ENCODE results near the gene SLC24A3. TPM values are rescaled to one million over a fixed set of nuclear protein-coding genes. Genes with fewer than 3 reads are reported as not detected.

The SLC24A3 gene
- total RNA-seq, 2 experiments from 2014 or later = not detected

GRCh38 chr20:19756761-19757486 lies 544.5 kb downstream of the SLC24A3 start:
- no peak overlapping the region for H3K4me2 ChIP-seq (ENCODE audit: low read length)
- TF ChIP-seq, protein P1, sequence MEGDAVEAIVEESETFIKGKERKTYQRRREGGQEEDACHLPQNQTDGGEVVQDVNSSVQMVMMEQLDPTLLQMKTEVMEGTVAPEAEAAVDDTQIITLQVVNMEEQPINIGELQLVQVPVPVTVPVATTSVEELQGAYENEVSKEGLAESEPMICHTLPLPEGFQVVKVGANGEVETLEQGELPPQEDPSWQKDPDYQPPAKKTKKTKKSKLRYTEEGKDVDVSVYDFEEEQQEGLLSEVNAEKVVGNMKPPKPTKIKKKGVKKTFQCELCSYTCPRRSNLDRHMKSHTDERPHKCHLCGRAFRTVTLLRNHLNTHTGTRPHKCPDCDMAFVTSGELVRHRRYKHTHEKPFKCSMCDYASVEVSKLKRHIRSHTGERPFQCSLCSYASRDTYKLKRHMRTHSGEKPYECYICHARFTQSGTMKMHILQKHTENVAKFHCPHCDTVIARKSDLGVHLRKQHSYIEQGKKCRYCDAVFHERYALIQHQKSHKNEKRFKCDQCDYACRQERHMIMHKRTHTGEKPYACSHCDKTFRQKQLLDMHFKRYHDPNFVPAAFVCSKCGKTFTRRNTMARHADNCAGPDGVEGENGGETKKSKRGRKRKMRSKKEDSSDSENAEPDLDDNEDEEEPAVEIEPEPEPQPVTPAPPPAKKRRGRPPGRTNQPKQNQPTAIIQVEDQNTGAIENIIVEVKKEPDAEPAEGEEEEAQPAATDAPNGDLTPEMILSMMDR (conservative IDR thresholded peaks at IDR 0.05; ENCODE audit: low read length) = no peak
- no peak for TF ChIP-seq EZH2phosphoT487 (IDR thresholded peaks at IDR 0.05; ENCODE audit: borderline replicate concordance, low read depth, low read length)
- no peaks in the 10 kb centered on the region for H3K9me3 ChIP-seq (ENCODE audit: low read length)
- H3K27ac ChIP-seq (ENCODE audit: low read depth, low read length, poor library complexity, severe bottlenecking) = no peak overlapping the region
- ChIA-PET CTCF (ENCODE audit: unreplicated experiment) (no interaction called here), POLR2A (no interaction called here)
- DNase-seq (ENCODE audit: low spot score) = no peak
- intact Hi-C loops (cut with micrococcal nuclease; ENCODE audit: unreplicated experiment) = no loop called here
- no peaks in the 10 kb centered on the region for H3K36me3 ChIP-seq (ENCODE audit: insufficient read depth, low read length)
- no peak overlapping the region for H2AFZ ChIP-seq (ENCODE audit: low read length)
- H3K9me2 ChIP-seq (ENCODE audit: insufficient read depth, low read length) = no peaks in the 10 kb centered on the region
- H3K4me1 ChIP-seq (ENCODE audit: insufficient read depth, low read length, poor library complexity, severe bottlenecking) = no peaks in the 10 kb centered on the region
- no TSS peak for BruUV-seq (replicated peaks)
- H3K79me2 ChIP-seq (ENCODE audit: insufficient read depth, low read depth, low read length) = no peaks in the 10 kb centered on the region
- no peaks in the 10 kb centered on the region for H4K20me1 ChIP-seq (ENCODE audit: insufficient read depth, low read length)
- H3K4me3 ChIP-seq (ENCODE audit: low read depth, low read length, poor library complexity, severe bottlenecking) = no peak overlapping the region

GRCh38 chr20:19757487-19758132 lies 545.2 kb downstream of the SLC24A3 start:
- Histone ChIP-seq H3K36me3 (ENCODE audit: insufficient read depth, low read length) (no peaks in the 10 kb centered on the region), H3K9me2 (ENCODE audit: insufficient read depth, low read length) (no peaks in the 10 kb centered on the region), H3K4me1 (ENCODE audit: insufficient read depth, low read length, poor library complexity, severe bottlenecking) (no peaks in the 10 kb centered on the region), H3K79me2 (ENCODE audit: insufficient read depth, low read depth, low read length) (no peaks in the 10 kb centered on the region), H3K4me3 (ENCODE audit: low read depth, low read length, poor library complexity, severe bottlenecking) (no peak overlapping the region), H3K4me2 (ENCODE audit: low read length) (no peak overlapping the region), H2AFZ (ENCODE audit: low read length) (no peak overlapping the region), H3K9me3 (ENCODE audit: low read length) (no peaks in the 10 kb centered on the region), H4K20me1 (ENCODE audit: insufficient read depth, low read length) (no peaks in the 10 kb centered on the region), H3K27ac (ENCODE audit: low read depth, low read length, poor library complexity, severe bottlenecking) (no peak overlapping the region)
- POLR2A ChIA-PET = no interaction called here
- no TSS peak for BruUV-seq (replicated peaks)
- CTCF ChIA-PET (ENCODE audit: unreplicated experiment) = interaction anchor here (0.6 kb wide), 1 partner anchor 659 kb away, joined by 9 read pairs; no protein-coding TSS in a partner anchor
- TF ChIP-seq EZH2phosphoT487 (IDR thresholded peaks at IDR 0.05; ENCODE audit: borderline replicate concordance, low read depth, low read length) = no peak
- TF ChIP-seq, protein P1 (conservative IDR thresholded peaks at IDR 0.05; ENCODE audit: low read length) = no peak
- no peak for DNase-seq (ENCODE audit: low spot score)
- intact Hi-C loops (cut with micrococcal nuclease; ENCODE audit: unreplicated experiment) = no loop called here

- no peak within 1 kb of the TSS for H3K4me3 ChIP-seq (ENCODE audit: low read depth, low read length, poor library complexity, severe bottlenecking)
- H3K4me1 ChIP-seq (ENCODE audit: insufficient read depth, low read length, poor library complexity, severe bottlenecking) = no peaks in the 10 kb centered on the region
- no peaks in the 10 kb centered on the region for H3K9me2 ChIP-seq (ENCODE audit: insufficient read depth, low read length)
- intact Hi-C loops (cut with micrococcal nuclease; ENCODE audit: unreplicated experiment) = no loop called here
- DNase-seq (ENCODE audit: low spot score) = no peak
- H2AFZ ChIP-seq (ENCODE audit: low read length) = no peak within 1 kb of the TSS
- no peak within 1 kb of the TSS for H3K4me2 ChIP-seq (ENCODE audit: low read length)
- CTCF ChIA-PET (ENCODE audit: unreplicated experiment) = interaction anchor here (0.6 kb wide), 1 partner anchor 660 kb away, joined by 9 read pairs; no protein-coding TSS in a partner anchor
- BruUV-seq (replicated peaks) = no TSS peak
- no peaks in the 10 kb centered on the region for H3K79me2 ChIP-seq (ENCODE audit: insufficient read depth, low read depth, low read length)
- no peaks in the 10 kb centered on the region for H3K9me3 ChIP-seq (ENCODE audit: low read length)
- no peaks in the 10 kb centered on the region for H4K20me1 ChIP-seq (ENCODE audit: insufficient read depth, low read length)
- H3K36me3 ChIP-seq (ENCODE audit: insufficient read depth, low read length) = no peaks in the 10 kb centered on the region
- no peak within 1 kb of the TSS for H3K27ac ChIP-seq (ENCODE audit: low read depth, low read length, poor library complexity, severe bottlenecking)
- TF ChIP-seq, protein P1 (conservative IDR thresholded peaks at IDR 0.05; ENCODE audit: low read length) = no peak
- TF ChIP-seq EZH2phosphoT487 (IDR thresholded peaks at IDR 0.05; ENCODE audit: borderline replicate concordance, low read depth, low read length) = no peak
- POLR2A ChIA-PET = no interaction called here
Observed at GRCh38 chr20:19758133-19758500, 545.7 kb downstream of the SLC24A3 start, which contains the start of gene RIN2. Gene RIN2, plus strand, starts transcription at chr20:19758258. Its CDS starts 131,344 bp downstream, at chr20:19889602.

All from OCI-LY7 (cell line).